HPDE6-E6E7 (cell line): Measurements from ENCODE around the gene DYNLT2B.
"Not testable (repeated sequence)": the region's sequence is repeated elsewhere in the genome, so short reads cannot be mapped to it uniquely, and the experiment has no call there.

Experiments used
- DNase-seq: peaks from one replicate; pipeline ENCODE4 v3.0.0; 2011; ENCODE audit warnings: missing footprints; ENCODE audit errors: extremely low spot score

Gene DYNLT2B

DNA sequence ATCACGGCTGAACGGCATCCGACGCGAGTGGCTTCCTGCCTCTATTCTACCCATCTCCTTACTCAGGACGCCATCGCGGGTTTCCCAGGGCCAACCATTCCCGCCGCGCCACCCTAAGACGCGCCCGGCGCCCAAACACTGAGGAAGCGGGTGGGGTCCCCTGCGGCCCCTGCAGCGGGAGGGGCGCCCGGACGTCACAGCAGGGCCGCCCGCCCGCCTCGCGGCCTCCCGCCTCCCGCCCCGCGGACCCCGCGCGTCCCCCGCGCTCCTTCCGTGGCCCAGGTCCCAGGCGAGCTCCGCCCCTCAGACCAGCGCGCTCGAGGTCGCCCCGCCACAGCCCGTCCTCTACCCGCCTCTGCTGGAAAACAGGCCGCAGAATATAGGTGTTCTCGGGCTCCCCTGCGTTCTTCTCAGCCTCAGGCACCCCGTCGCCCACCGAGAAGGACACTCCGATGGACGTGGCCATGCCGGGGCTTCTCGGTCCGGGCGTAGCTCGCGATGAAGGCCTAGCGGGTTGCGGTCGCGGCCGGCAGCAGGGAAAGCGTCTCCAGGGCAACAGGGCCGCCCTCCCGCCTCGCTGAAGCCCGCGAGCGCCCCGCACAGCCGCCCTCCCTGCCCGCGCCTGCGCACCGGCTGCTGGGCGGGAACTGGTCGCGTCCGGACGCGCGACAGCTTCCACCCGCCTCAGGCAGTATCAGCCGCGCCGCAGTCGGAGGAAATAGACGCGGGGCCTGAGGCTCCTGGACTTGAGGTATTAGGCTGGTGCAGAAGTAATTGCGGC is at the start of gene DYNLT2B:
Gene DYNLT2B, minus strand, starts transcription at position 554 of the 781 bp plus-strand sequence. Its CDS starts 88 bp downstream, at position 466.
- peak; percentile 95 for DNase-seq

DNA sequence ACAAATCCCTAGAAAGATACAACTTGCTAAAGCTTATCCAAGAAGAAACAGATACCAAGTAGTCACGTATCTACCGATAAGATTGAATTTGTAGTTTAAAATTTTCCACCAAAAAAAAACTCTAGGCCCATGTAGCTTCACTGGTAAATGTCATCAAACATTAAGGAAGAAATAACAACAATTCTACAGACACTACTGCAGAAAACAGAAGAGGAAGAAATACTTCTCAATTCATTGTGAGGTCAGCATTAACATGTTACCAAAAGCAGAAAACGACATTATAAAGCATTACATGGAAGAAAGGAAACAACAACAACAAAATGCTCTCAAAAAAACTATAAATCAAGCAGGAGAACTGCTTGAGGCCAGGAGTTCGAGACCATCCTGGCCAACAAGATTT is 47.7 kb upstream of the DYNLT2B start:
- no peak for DNase-seq

DNA sequence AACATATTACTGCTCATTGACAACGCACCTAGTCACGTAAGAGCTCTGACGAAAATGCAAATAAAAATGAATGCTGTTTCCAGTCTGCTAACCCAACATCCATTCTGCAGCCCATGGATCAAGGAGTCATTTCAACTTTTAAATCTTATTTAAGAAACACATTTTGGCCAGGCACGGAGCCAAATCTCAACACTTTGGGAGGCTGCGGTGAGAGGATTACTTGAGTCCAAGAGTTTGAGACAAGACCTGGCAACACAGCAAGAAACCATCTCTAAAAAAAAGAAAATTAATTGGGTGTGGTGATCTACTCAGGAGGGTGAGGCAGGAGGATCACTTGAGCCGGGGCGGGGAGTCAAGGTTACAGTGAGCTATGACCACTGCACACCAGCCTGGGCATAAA is 42.5 kb upstream of the DYNLT2B start:
- DNase-seq: no peak

DNA sequence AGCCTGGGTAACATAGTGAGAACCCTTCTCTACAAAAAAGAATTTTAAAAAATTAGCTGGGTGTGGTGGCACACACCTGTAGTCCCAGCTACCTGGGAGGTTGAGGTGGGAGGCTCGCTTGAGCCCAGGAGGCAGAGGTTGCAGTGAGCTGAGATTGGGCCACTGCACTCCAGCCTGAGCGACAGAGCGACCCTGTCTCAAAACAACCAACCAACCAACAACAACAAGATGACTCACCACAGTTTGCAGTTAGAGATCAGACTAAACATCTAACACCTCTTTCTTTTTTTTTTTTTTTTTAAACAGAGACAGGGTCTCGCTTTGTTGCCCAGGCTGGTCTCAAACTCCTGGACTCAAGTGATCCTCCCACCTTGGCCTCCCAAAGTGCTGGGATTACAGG is 40.5 kb upstream of the DYNLT2B start:
- DNase-seq: not testable (repeated sequence)

DNA sequence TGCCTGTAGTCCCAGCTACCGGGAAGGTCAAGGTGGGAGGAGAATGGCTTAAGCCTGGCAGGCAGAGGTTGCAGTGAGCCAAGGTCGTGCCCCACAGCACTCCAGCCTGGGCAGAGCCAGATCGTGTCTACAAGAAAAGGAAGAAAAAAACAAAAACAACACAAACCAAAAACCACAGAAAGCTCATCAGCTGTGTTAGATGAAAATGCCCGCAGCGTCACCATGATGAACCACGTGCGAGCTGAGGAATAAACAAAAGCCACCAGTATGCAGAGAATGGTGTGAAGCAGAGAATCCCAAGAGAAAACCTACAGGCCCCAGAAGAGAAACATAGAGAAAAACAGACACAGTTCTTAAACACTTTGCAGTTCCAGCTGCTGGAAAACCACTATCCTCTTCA is 39.9 kb upstream of the DYNLT2B start:
- DNase-seq: no peak

DNA sequence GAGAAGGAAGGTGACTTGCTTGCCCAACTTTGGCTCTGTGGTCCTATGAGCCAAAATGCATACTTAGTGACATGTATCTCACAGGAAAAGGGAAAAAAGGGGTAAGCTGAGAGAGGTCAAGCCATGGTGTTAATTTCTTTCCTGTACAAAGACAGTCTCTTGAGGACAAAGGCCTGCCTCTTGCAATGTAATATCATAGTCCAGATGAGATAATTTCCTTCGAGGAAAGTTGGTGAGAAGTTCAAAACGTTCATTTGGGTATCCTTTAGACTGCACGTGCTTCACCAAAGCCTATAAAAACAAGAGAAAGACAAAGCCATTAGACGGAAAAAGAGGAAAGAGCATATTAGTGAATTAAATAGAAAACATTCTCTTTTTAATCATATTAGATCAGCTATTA is 38.5 kb upstream of the DYNLT2B start:
- DNase-seq: no peak

DNA sequence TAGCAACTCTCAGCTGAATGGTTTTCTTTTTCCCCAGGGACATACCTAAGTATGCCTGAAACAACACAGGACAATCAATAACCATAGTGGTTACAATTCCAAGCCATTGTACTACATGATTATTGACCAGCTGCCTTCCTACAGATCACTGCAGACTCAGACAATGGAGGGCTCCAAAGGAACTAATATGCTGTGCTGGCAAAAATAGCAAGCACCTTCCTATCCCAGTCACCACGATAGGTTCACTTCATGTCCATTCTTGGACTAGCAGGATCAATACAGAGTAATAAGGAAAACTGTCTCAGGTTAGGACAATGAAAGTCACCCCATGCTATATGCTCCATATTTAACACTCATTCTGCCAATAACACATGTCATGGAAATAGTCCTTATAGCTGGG is 37.6 kb upstream of the DYNLT2B start:
- DNase-seq: no peak

DNA sequence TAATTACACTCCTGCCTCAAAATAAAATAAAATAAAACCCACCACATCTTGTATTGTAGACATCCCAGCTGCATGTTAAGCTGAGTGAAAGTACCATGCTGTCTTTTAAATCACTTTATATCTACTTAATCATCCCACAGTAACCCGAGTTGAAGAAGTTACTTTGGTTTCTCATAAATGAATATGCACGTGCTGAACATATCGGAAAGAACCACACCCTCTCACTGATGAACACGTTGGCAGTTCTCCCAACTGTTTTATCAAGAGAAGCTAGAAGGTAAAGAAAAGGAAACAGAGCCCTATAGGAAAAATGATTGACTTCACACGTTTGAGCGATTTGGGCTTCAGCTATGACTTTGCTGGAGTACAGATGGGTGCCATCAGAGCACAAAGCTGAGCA is 36.1 kb upstream of the DYNLT2B start:
- no peak for DNase-seq

DNA sequence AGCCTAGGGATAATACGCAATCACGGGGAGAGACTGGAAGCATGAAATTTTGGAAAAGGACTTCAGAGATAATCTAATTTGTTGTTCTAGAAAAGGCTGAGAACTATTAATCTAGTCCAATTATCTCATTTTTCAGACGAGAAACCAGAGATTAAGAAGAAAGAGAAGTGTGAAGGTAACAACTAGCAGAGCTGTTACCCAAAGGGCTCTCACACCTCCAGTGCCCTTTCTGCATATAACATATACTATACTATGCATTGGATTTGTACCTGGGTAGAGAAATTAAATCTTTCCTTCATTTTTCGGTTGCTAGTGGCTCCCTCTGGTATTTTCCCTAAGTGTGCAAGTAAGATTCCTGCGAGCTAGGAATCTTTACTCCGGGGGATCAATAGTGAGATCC is 33.5 kb upstream of the DYNLT2B start:
- no peak for DNase-seq

DNA sequence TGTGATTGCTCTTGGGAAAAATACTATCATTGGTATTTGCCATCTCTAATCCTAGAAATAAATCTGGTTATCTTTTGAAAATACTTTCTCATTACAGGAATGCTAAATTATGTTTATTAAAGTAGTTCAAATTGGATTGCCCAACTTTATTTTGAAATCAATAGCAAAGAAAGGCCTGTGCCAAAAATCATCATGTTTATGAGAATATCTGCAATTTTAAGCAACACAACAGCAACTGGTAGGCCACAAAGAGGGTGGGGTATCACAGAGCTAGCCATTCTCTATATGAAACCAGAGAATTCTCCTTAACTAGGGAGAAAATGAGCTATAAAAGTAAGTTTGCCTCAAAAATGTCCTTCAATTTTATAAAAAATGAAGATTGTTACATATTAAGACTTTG is 32.0 kb upstream of the DYNLT2B start:
- no peak for DNase-seq

DNA sequence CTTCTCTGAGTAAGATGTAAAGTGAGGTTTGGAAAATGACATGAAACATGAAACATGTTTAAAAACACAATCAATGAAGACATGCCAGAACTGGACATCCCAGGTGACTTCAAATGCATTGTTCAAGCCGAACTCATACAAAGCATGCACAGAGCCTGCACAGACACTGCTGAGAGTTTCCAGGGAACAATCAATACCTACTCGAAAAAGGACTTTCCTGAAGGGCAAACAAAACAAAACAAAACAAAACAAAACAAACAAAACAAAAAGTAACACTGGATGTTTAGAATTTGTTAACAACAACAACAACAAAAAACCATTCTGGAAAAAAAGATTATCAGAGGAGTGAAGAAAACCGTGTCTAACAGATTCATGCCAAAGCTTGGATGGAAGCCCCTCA is 30.7 kb upstream of the DYNLT2B start:
- no peak for DNase-seq

DNA sequence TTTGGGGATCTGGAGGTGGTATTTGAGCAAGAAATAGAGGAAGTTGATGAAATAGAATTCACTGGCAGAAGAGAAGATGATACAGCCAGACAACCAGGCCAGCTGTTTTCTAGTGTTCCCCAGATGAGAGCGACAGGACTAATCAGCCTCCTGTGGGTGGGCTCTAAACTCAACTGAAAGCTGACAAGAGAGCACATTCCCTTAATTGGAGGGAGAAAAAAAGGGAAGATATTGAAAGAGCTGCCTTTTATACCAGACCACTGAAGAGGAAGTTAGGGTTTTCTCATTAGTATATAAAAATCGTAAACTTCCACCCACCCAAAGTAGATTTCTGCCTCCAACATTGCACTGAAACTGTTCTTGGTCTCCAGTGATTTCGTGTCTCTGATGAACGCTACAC is 26.6 kb upstream of the DYNLT2B start:
- DNase-seq: no peak

DNA sequence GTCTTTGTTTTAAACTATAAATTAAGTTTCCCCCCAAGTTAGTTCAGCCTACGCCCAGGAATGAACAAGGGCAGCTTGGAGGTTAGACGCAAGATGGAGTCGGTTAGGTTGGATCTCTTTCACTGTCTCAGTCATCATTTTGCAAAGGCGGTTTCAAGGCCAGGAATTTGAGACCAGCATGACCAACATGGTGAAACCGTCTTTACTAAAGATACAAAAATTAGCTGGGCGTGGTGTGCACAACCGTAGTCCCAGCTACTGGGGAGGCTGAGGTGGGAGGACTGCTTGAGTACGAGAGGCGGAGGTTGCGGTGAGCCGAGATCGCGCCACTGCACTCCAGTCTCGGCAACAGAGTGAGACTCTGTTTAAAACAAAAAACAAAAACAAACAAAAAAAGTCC is 25.9 kb upstream of the DYNLT2B start:
- DNase-seq: not testable (repeated sequence)

DNA sequence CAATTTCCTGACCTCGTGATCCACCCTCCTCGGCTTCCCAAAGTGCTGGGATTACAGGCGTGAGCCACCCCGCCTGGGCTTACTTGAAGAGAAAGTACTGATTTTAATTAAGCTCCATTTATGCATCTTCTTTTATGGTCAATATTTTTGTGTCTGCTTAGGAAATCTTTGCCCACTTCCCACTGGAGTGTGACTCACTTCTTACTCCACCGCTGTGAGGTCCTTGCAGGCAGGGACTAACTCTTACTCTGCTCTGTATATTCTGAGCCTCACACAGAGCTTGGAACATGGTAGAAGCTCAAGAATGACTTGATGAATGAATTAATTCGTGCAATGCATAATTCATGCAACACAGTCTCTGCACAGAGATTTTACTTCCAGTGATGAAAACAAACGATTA is 23.1 kb upstream of the DYNLT2B start:
- peak; percentile 33 for DNase-seq

DNA sequence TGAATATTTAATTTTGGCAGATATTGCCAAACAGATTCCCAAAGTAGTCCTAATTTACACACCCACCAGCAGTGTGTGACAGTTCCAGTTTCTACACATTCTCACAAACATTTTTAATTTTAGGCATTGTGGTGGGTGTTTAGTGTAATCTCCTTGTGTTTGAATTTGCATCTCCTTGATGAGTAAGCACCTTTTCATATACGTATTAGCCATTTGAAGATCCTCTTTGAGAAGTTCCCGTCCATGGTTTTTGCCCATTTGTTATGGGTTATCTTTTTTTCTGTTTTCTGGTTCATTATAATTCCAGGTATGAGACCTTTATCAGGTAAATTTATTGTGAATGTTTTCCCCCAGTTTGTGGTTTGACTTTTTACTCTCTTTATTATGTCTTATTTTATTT is 22.4 kb upstream of the DYNLT2B start:
- DNase-seq: no peak

DNA sequence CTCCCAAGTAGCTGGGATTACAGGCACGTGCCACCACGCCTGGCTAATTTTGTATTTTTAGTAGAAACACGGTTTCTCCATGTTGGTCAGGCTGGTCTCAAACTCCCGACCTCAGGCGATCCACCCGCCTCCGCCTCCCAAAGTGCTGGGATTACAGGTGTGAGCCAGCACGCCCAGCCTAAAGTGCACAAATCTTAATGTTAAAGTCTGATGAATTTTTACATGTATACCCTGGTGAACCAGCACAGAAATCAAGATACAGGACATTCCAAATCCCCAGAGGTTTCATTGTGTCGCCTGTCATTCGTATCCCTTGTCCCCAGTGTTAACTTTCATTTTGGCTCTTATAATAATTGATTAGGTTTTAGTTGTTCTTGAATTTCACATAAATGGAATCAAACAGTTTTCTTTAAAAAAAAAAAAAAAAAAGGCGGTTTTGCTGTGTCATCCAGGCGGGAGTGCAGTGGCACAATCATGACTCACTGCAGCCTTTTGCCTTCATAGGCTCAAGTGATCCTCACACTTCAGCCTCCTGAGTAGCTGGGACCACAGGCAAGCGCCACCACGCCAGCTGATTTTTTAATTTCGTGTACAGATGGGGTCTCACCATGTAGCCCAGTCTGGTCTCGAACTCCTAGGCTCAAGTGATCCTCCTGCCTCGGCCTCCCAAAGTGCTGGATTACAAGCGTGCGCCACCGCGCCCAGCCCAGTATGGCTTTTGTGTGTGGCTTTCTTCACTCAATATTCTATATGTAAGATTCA is 21.6 kb upstream of the DYNLT2B start:
- DNase-seq: no peak

DNA sequence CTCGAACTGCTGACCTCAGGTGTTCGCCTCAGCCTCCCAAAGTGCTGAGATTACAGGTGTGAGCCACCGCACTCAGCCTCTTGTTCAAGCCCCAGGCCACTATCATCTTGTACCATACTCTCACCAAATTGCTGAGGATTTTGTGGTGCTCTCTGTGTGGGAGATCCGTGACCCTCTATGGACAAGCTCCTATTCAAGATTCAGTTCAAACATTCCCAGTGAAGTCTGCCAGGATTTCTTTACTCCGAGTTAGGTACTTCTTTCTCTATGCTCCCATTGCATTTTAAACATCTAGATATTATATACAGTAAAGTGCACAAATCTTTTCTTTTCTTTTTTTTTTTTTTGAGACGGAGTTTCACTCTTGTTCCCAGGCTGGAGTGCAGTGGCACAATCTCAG is 21.0 kb upstream of the DYNLT2B start:
- no peak for DNase-seq

DNA sequence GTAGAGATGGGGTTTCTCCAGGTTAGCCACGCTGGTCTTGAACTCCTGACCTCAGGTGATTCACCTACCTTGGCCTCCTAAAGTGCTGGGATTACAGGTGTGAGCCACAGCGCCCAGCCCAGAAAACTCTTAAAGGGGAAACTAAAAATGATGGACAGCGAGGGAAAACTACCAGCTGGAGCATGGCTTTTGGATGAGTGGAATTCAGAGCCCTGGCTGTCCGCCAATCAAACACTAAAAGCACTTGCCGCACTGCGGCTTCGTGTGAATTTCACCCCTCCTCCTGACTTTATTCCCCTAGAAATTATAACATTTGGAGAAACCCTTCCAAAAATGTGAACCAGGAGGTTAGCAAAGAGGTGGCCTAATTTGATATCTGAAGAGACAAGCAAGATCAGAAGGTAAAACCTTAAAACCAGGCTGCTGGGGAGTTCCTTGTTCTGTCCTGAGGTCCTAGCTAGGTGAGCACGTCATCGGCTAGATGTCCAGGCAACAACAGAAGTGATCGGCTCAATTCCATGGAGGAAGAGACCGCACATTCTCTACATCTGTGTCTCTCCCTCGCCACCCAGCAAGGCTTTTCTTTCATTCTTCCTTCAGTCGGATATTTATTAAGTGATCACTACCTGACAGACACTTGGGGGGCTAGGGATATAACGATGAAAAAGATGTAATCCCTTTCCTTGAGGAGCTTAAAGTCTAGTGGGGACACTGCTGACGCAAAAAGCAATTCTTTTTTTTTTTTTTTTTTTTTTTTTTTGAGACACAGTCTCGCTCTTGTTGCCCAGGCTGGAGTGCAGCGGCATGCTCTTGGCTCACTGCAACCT is 18.5 kb upstream of the DYNLT2B start:
- DNase-seq: no peak

DNA sequence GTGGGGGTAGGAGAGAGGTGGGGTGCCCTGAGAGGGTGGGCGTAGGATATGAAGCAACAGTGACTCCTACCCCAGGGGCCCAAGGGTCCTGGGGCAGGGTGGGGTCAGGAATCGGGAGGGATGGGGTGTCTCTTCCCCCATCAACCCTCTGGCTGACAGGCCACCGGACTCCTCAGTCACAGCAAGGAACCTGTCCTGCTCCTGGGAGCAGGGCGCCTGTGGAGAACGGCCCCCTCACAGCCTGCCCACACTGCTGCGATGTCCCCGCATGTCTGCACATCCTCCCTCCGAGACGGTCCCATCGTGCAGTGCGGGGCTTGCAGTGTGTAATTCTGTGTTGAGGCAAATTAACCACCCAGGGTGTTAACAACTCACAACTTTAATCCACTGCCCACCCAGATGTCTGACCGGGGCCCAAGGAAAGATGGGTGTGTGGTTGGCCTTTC is 17.5 kb upstream of the DYNLT2B start:
- DNase-seq: no peak

DNA sequence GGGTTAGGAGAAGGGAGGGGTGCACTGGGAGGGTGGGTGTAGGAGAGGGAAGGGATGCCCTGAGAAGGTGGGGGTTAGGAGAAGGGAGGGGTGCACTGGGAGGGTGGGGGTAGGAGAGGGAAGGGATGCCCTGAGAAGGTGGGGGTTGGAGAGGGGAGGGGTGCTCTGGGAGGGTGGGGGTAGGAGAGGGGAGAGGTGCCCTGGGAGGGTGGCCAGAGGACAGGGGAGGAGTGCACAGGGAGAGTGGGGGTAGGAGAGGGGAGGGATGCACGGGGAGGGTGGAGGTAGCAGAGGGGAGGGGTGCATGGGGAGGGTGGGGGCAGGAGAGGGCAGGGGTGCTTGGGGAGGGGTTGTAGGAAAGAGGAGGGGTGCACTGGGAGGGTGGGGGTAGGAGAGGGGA is 16.9 kb upstream of the DYNLT2B start:
- no peak for DNase-seq

DNA sequence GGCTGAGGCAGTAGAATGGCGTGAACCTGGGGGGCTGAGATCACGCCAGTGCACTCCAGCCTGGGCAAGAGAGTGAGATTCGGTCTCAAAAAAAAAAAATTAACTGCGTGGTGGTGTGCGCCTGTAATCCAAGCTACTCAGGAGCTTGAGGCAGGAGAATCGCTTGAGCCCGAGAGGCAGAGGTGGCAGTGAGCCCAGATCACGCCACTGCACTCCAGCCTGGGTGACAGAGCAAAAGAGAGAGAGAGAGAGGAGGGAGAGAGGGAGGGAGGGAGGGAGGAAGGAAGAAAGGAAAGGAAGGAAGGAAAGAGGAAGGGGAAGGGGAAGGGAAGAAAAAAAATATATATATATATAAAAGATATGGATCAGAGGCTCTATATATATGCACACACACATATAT is 14.1 kb upstream of the DYNLT2B start:
- no peak for DNase-seq

DNA sequence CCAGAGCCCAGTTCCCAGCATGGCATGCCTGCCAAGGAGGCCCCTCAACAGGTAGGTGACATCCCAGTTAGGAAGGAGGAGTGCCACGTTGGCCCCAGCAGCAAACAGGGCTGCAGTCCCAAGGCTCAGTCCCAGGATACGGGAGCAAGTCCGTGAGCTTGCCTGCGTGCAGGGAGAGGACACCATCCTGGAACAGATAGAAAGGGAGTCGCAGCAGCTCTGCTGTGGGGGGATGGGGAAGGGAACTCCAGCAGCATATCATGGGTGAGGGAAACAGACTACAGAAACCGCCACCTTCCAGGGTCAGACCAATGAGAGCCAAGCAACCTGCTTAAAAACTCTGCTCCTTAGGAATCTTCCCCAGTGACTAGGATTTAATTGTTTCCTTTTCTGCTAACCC is 9.4 kb upstream of the DYNLT2B start:
- no peak for DNase-seq
